Body of pancreas (tissue), 4 donors: Measurements from ENCODE around the gene PGLYRP1. TPM values are rescaled to one million over a fixed set of nuclear protein-coding genes. Genes with fewer than 3 reads are reported as not detected.

Experiments used
- ATAC-seq: fragments of 150-250 bp; one replicate; pipeline ENCODE4 v1.9.1; 2016
- DNase-seq, 4 donors: peaks; one replicate each; pipeline ENCODE4 v3.0.0-alpha.2; 2019
- H3K27ac ChIP-seq, 4 donors: fragments of 200-600 bp; sonication (generic); 1 replicate in 3 of 4; 2 replicates in 1 of 4; pipeline versions ENCODE4 v1.5.1 to v1.6.1; 2016 to 2019; ENCODE audit warnings: mild to moderate bottlenecking in 1 of 4, mixed read lengths in 1 of 4, moderate library complexity in 1 of 4
- H3K27me3 ChIP-seq, 2 donors: fragments of 200-600 bp; sonication (generic); one replicate each; pipeline ENCODE4 v1.6.0; 2016; ENCODE audit warnings: mild to moderate bottlenecking in 1 of 2
- H3K36me3 ChIP-seq, 2 donors: fragments of 200-600 bp; sonication (generic); replicated peaks in 1 of 2; 2 replicates each; pipeline ENCODE4 v1.5.1; 2016; ENCODE audit warnings: low read depth in 2 of 2; ENCODE audit not compliant: insufficient read depth in 1 of 2
- H3K4me1 ChIP-seq: fragments of 200-600 bp; sonication (generic); one replicate; pipeline ENCODE4 v1.6.0; 2016
- H3K4me3 ChIP-seq, 2 donors: fragments of 200-600 bp; sonication (generic); 1 replicate in 1 of 2; 2 replicates in 1 of 2; pipeline ENCODE4 v1.5.1; 2016 to 2019
- H3K9me3 ChIP-seq, 3 donors: fragments of 200-600 bp; sonication (generic); 1 replicate in 2 of 3; 2 replicates in 1 of 3; pipeline ENCODE4 v1.5.1; 2016
- CTCF ChIP-seq, 7 experiments: fragments of 450-650 bp in 4 of 7; fragments of 200-600 bp in 3 of 7; sonication (generic) in 3 of 7; IDR thresholded peaks; one replicate each; pipeline ENCODE4 v1.5.1; 2016 to 2019; ENCODE audit warnings: antibody characterized with exemption in 7 of 7
- POLR2A ChIP-seq, 3 donors: fragments of 450-650 bp; IDR thresholded peaks; one replicate each; pipeline ENCODE4 v1.6.1; 2016; ENCODE audit warnings: antibody characterized with exemption in 3 of 3, mild to moderate bottlenecking in 2 of 3
- WGBS, 2 donors: methylation state at CpG; one replicate each; pipeline ENCODE4 v1.1.5; 2017; 5-methylcytosine and 5-hydroxymethylcytosine counted together
- intact Hi-C: fragments of 100-400 bp; cut with DNase I; formaldehyde crosslinking; loops from one replicate; pipeline ENCODE4 v1.15.1; 2023
- total RNA-seq, 2 donors: library from RNA; depleted of rRNA; stranded (reverse); fragments of >200 nt; gene quantifications; one replicate each; pipeline ENCODE4 v1.1.0, GENCODE V29; 2016

The PGLYRP1 gene
- total RNA-seq, 2 donors from 2014 or later, result not detected

- DNase-seq, result no peak
- Histone ChIP-seq H3K4me3 (no peak overlapping the region), H3K4me1 (peaks cover 7% of the 10 kb centered on the region), H3K27me3 (no peaks in the 10 kb centered on the region), H3K9me3 (no peaks in the 10 kb centered on the region), H3K27ac (no peak overlapping the region), H3K36me3 (no peaks in the 10 kb centered on the region)
- TF ChIP-seq CTCF (IDR thresholded peaks at IDR 0.05), result no peak
- no peak for TF ChIP-seq POLR2A (IDR thresholded peaks at IDR 0.05)
- no peak for ATAC-seq
- intact Hi-C loops, result no loop called here
- 59 to 67% methylated on average over 9 to 11 of the region's 11 CpGs for WGBS, 2 donors
These were observed 47.4 kb downstream of the PGLYRP1 start for GRCh38 chr19:45975306-45976070.

- no peaks in the 10 kb centered on the region for H3K36me3 ChIP-seq
- intact Hi-C loops, result no loop called here
- DNase-seq (peak; percentile 35 to 54 (median 49)), ATAC-seq (peak; percentile 45)
- no peak within 1 kb of the TSS for H3K27ac ChIP-seq
- no peaks in the 10 kb centered on the region for H3K27me3 ChIP-seq
- peaks cover 7% of the 10 kb centered on the region for H3K4me1 ChIP-seq
- no peak for TF ChIP-seq POLR2A (IDR thresholded peaks at IDR 0.05)
- TF ChIP-seq CTCF (IDR thresholded peaks at IDR 0.05), result no peak
- H3K9me3 ChIP-seq, result no peaks in the 10 kb centered on the region
- WGBS, 2 donors, result 3 to 6% methylated on average over 14 to 29 of the region's 58 CpGs
- H3K4me3 ChIP-seq, result no peak within 1 kb of the TSS
These were observed 49.1 kb downstream of the PGLYRP1 start, which contains the start of gene NOVA2 for GRCh38 chr19:45973553-45974338. TSS of gene NOVA2 (minus strand) at chr19:45973865. CDS start at chr19:45973351, 514 bp downstream.

GRCh38 chr19:45972947-45973540 lies 49.8 kb downstream of the PGLYRP1 start:
- Histone ChIP-seq H3K9me3 (no peaks in the 10 kb centered on the region), H3K27ac (no peak overlapping the region), H3K27me3 (no peaks in the 10 kb centered on the region), H3K4me3 (no peak overlapping the region), H3K36me3 (no peaks in the 10 kb centered on the region), H3K4me1 (peaks cover 7% of the 10 kb centered on the region)
- intact Hi-C loops, result no loop called here
- DNase-seq (no peak), ATAC-seq (no peak)
- 5 to 10% methylated on average over 4 to 8 of the region's 54 CpGs for WGBS, 2 donors
- TF ChIP-seq POLR2A (IDR thresholded peaks at IDR 0.05) (no peak), CTCF (IDR thresholded peaks at IDR 0.05) (no peak)

- TF ChIP-seq POLR2A (IDR thresholded peaks at IDR 0.05) (no peak), CTCF (IDR thresholded peaks at IDR 0.05) (no peak)
- no peak overlapping the region for H3K27ac ChIP-seq
- H3K27me3 ChIP-seq, result no peaks in the 10 kb centered on the region
- 12 to 14% methylated on average over 17 to 18 of the region's 18 CpGs for WGBS, 2 donors
- H3K9me3 ChIP-seq, result no peaks in the 10 kb centered on the region
- H3K4me1 ChIP-seq, result peaks cover 7% of the 10 kb centered on the region
- no peak overlapping the region for H3K4me3 ChIP-seq
- DNase-seq (no peak), ATAC-seq (no peak)
- H3K36me3 ChIP-seq, result no peaks in the 10 kb centered on the region
- intact Hi-C loops, result no loop called here
These were observed 50.5 kb downstream of the PGLYRP1 start for GRCh38 chr19:45972081-45972946.
